Neural progenitor cell (in vitro differentiated cells): ENCODE measurements around the gene RPS24. TPM values are rescaled to one million over a fixed set of nuclear protein-coding genes. Genes with fewer than 3 reads are reported as not detected.
A peak's percentile ranks its signal among the peaks of the same experiment; 100 is the strongest.

Source experiments
- DNase-seq: peaks from one replicate; pipeline ENCODE4 v3.0.0-alpha.2; 2016; ENCODE audit warnings: low spot score
- H2AFZ ChIP-seq: fragments of 200-600 bp; sonication (generic); replicated peaks from 2 replicates; pipeline ENCODE4 v1.6.1; 2016; ENCODE audit warnings: antibody characterized with exemption
- H3F3A ChIP-seq: fragments of 200-600 bp; sonication (generic); 2 replicates; pipeline ENCODE4 v1.6.1; 2016; ENCODE audit warnings: antibody characterized with exemption, low read depth
- H3K27ac ChIP-seq: fragments of 200-600 bp; sonication (generic); 2 replicates; pipeline ENCODE4 v1.5.1; 2016; ENCODE audit warnings: mild to moderate bottlenecking
- H3K27me3 ChIP-seq: fragments of 200-600 bp; sonication (generic); 2 replicates; pipeline ENCODE4 v1.6.1; 2016; ENCODE audit warnings: mild to moderate bottlenecking, moderate library complexity
- H3K36me3 ChIP-seq: fragments of 200-600 bp; sonication (generic); 2 replicates; pipeline ENCODE4 v1.5.1; 2016
- H3K4me1 ChIP-seq: fragments of 200-600 bp; sonication (generic); 2 replicates; pipeline ENCODE4 v1.6.1; 2016; ENCODE audit warnings: mixed run types
- H3K4me2 ChIP-seq: fragments of 200-600 bp; sonication (generic); 2 replicates; pipeline ENCODE4 v1.6.1; 2016
- H3K4me3 ChIP-seq: fragments of 200-600 bp; sonication (generic); 2 replicates; pipeline ENCODE4 v1.5.1; 2016
- H3K79me2 ChIP-seq: fragments of 200-600 bp; sonication (generic); 2 replicates; pipeline ENCODE4 v1.6.1; 2016; ENCODE audit warnings: low read depth
- H3K9ac ChIP-seq: fragments of 200-600 bp; sonication (generic); 2 replicates; pipeline ENCODE4 v1.6.1; 2016
- H3K9me3 ChIP-seq: fragments of 200-600 bp; sonication (generic); 2 replicates; pipeline ENCODE4 v1.5.1; 2016; ENCODE audit warnings: low read depth
- H4K20me1 ChIP-seq: fragments of 200-600 bp; sonication (generic); 2 replicates; pipeline ENCODE4 v1.6.1; 2016; ENCODE audit warnings: low read depth
- H3K27ac Mint-ChIP-seq: 3 replicates; pipeline ENCODE4 v1.8.0; 2021; ENCODE audit warnings: mixed read lengths
- H3K27me3 Mint-ChIP-seq: 2 replicates; pipeline ENCODE4 v1.8.0; 2022; ENCODE audit warnings: low read depth, mild to moderate bottlenecking, inconsistent platforms, moderate library complexity, mixed read lengths; ENCODE audit not compliant: insufficient read depth
- H3K36me3 Mint-ChIP-seq: 3 replicates; pipeline ENCODE4 v1.8.0; 2021; ENCODE audit warnings: mixed read lengths
- H3K4me1 Mint-ChIP-seq: 3 replicates; pipeline ENCODE4 v1.8.0; 2021; ENCODE audit warnings: mixed read lengths
- H3K4me3 Mint-ChIP-seq: 3 replicates; pipeline ENCODE4 v1.8.0; 2021; ENCODE audit warnings: mild to moderate bottlenecking, moderate library complexity, mixed read lengths
- H3K9me3 Mint-ChIP-seq: 3 replicates; pipeline ENCODE4 v1.8.0; 2020; ENCODE audit warnings: mixed read lengths
- EZH2 ChIP-seq: fragments of 200-600 bp; sonication (generic); IDR thresholded peaks from 2 replicates; pipeline ENCODE4 v1.6.1; 2017; ENCODE audit warnings: antibody characterized with exemption, mild to moderate bottlenecking, moderate library complexity
- EZH2phosphoT487 ChIP-seq: fragments of 200-600 bp; sonication (generic); IDR thresholded peaks from 2 replicates; pipeline ENCODE4 v1.6.1; 2017; ENCODE audit warnings: antibody characterized with exemption
- total RNA-seq: library from RNA; depleted of rRNA; stranded (reverse); fragments of >200 nt; gene quantifications from 2 replicates; pipeline ENCODE4 v1.2.3, GENCODE V29; 2015; ENCODE audit warnings: low replicate concordance
- TF ChIP-seq, protein P1 (sequence below): fragments of 200-600 bp; sonication (generic); IDR thresholded peaks from 2 replicates; pipeline ENCODE4 v1.5.1; 2017; ENCODE audit warnings: antibody characterized with exemption, mild to moderate bottlenecking

Gene RPS24
- total RNA-seq, 1 donor from 2014 or later, result 5,646 TPM

DNA sequence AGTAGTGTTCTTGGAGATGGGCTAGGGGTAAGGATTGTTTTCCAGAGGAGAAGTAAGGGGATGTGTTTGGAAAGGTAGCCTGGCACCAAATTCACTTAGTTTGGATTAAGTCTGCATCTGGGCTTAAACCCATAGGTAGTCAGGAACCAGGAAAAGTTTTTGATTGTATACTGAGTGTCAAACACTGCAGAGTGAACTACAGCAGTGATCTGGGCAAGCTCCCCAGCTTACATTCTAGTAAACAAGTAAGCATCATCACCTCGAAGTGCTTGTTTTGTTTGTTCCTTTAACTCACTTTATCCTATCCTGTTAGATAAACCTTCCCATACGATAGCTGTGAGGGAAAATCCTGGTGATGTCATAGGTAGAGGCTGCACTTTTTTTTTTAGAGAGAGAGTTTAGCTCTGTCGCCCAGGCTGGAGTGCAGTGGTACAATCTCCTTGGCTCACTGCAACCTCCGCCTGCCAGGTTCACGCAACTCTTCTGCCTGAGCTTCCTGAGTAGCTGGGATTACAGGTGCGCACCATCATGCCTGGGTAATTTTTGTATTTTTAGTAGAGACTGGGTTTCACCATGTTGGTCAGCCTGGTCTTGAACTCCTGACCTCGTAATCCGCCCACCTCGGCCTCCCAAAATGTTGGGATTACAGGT, 2.4 kb downstream of the RPS24 start:
- Mint-ChIP-seq H3K9me3 (peaks cover 2% of the 10 kb centered on the region), H3K36me3 (peaks cover 36% of the 10 kb centered on the region), H3K27ac (no peak overlapping the region), H3K27me3 (no peaks in the 10 kb centered on the region), H3K4me1 (peaks cover 31% of the 10 kb centered on the region), H3K4me3 (peak overlapping the region; percentile 97)
- peaks cover 75% of the 10 kb centered on the region for H3K79me2 ChIP-seq
- H2AFZ ChIP-seq, result no peak overlapping the region
- H3K27me3 ChIP-seq, result no peaks in the 10 kb centered on the region
- H3K36me3 ChIP-seq, result peaks cover 41% of the 10 kb centered on the region
- H3F3A ChIP-seq, result peaks cover 51% of the 10 kb centered on the region
- no peak overlapping the region for H3K9ac ChIP-seq
- peak overlapping the region; percentile 99 for H3K4me2 ChIP-seq
- no peaks in the 10 kb centered on the region for H3K9me3 ChIP-seq
- peaks cover 70% of the 10 kb centered on the region for H4K20me1 ChIP-seq
- H3K4me3 ChIP-seq, result peak overlapping the region; percentile 89
- no peak overlapping the region for H3K27ac ChIP-seq
- H3K4me1 ChIP-seq, result peaks cover 44% of the 10 kb centered on the region
- TF ChIP-seq, protein P1, sequence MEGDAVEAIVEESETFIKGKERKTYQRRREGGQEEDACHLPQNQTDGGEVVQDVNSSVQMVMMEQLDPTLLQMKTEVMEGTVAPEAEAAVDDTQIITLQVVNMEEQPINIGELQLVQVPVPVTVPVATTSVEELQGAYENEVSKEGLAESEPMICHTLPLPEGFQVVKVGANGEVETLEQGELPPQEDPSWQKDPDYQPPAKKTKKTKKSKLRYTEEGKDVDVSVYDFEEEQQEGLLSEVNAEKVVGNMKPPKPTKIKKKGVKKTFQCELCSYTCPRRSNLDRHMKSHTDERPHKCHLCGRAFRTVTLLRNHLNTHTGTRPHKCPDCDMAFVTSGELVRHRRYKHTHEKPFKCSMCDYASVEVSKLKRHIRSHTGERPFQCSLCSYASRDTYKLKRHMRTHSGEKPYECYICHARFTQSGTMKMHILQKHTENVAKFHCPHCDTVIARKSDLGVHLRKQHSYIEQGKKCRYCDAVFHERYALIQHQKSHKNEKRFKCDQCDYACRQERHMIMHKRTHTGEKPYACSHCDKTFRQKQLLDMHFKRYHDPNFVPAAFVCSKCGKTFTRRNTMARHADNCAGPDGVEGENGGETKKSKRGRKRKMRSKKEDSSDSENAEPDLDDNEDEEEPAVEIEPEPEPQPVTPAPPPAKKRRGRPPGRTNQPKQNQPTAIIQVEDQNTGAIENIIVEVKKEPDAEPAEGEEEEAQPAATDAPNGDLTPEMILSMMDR, result no peak
- TF ChIP-seq EZH2 (no peak), EZH2phosphoT487 (no peak)
- DNase-seq, result no peak

DNA sequence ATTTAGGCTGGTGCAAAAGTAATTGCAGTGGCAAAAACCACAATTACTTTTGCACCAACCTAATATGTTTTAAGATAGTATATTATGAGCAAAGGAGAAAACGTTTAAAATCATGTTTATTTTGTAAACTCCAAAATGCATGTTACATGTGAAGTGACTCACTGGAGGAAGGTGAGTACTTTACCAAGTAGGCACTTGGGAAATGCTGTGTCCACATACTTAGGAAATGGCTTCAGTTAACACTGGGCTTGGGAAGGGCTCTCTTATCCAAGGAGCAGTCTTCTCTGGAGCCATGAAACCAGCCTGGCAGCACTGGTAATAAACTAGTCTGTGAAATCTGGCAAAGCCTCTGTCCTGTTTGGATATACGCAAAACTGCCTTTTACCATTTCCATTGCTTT, 4.4 kb downstream of the RPS24 start:
- Histone ChIP-seq H3K27ac (no peak overlapping the region), H3K4me3 (peak overlapping the region; percentile 7), H3K4me2 (peak overlapping the region; percentile 99), H3K4me1 (peaks cover 44% of the 10 kb centered on the region), H4K20me1 (peaks cover 81% of the 10 kb centered on the region), H3K27me3 (no peaks in the 10 kb centered on the region), H2AFZ (no peak overlapping the region), H3F3A (peaks cover 64% of the 10 kb centered on the region), H3K9ac (no peak overlapping the region), H3K79me2 (peaks cover 75% of the 10 kb centered on the region), H3K36me3 (peaks cover 41% of the 10 kb centered on the region), H3K9me3 (no peaks in the 10 kb centered on the region)
- no peak for TF ChIP-seq EZH2phosphoT487
- TF ChIP-seq, protein P1, result no peak
- no peak for TF ChIP-seq EZH2
- Mint-ChIP-seq H3K27me3 (no peaks in the 10 kb centered on the region), H3K27ac (no peak overlapping the region), H3K4me1 (peaks cover 31% of the 10 kb centered on the region), H3K4me3 (no peak overlapping the region), H3K9me3 (no peaks in the 10 kb centered on the region), H3K36me3 (peaks cover 48% of the 10 kb centered on the region)
- no peak for DNase-seq

DNA sequence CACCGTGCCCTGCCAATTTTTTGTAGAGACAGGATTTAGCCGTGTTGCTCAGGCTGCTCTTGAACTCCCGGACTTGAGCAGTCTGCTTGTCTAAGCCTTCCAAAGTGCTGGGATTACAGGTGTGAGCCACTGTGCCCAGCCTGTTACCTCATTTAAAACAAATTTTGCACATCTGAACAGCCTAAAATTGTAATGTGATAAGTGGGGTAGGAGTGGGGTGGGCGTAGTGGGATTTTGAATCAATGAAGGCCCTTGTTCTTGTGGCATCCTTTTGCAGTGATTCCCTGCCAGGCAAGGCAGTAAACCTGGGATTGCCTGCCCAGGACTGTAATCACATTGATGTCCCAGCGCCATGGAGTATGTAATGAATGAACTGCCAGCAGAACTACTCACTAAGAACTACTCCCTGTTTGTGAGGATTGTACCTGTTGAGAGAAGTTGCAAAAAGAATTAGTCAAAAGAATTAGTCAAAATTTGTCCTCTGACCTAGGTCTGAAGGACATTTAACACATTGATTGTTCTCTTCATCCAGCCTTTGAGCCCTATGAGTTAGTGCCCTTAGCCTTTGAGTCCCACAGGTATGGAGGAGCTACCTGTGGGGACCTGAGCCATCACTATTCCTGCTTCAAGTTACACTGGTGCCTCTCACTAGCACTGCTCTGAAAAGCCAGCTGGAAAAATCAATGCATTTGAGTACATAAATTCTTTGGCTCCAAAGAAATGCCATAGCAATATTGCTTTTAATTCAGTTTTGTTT, 5.3 kb downstream of the RPS24 start:
- Histone ChIP-seq H3K27me3 (no peaks in the 10 kb centered on the region), H3K4me1 (peaks cover 44% of the 10 kb centered on the region), H3K9ac (no peak overlapping the region), H3K79me2 (peaks cover 71% of the 10 kb centered on the region), H3F3A (peaks cover 71% of the 10 kb centered on the region), H3K9me3 (no peaks in the 10 kb centered on the region), H4K20me1 (peaks cover 89% of the 10 kb centered on the region), H3K4me2 (peak overlapping the region; percentile 99), H3K4me3 (no peak overlapping the region), H3K36me3 (peaks cover 41% of the 10 kb centered on the region), H2AFZ (no peak overlapping the region), H3K27ac (no peak overlapping the region)
- Mint-ChIP-seq H3K27me3 (no peaks in the 10 kb centered on the region), H3K36me3 (peaks cover 48% of the 10 kb centered on the region), H3K4me1 (peaks cover 37% of the 10 kb centered on the region), H3K9me3 (no peaks in the 10 kb centered on the region), H3K27ac (no peak overlapping the region), H3K4me3 (no peak overlapping the region)
- TF ChIP-seq, protein P1, result no peak
- TF ChIP-seq EZH2phosphoT487 (no peak), EZH2 (no peak)
- DNase-seq, result no peak
